HepG2 (cell line): ENCODE data around the gene BCKDHB. TPM values are rescaled to one million over a fixed set of nuclear protein-coding genes. Genes with fewer than 3 reads are reported as not detected.
"Not testable (repeated sequence)": the region's sequence is repeated elsewhere in the genome, so short reads cannot be mapped to it uniquely, and the experiment has no call there.

Experiments used
- ATAC-seq: fragments of 200-7000 bp; cut with Tn5 transposase; 3 replicates; pipeline ENCODE4 v1.9.1; 2020; ENCODE audit warnings: mild to moderate bottlenecking, moderate library complexity
- BruUV-seq: library from RNA; stranded (reverse); fragments of 400-500 nt; replicated peaks from 2 replicates; lab custom pipeline; 2021; lab: Mats Ljungman, UMichigan
- CTCF ChIA-PET: fragments of 300-600 bp; formaldehyde crosslinking; extraction: SDS; loops from one replicate; lab custom pipeline; 2021; ENCODE audit warnings: low total read pairs, inconsistent platforms, low intra/inter-chr PET ratio; lab: Yijun Ruan, JAX
- POLR2A ChIA-PET: fragments of 350-600 bp; sonication (Branson Sonifier 250); formaldehyde crosslinking; loops from one replicate; lab custom pipeline; 2020; ENCODE audit warnings: antibody characterized with exemption, inconsistent platforms; lab: Yijun Ruan, JAX
- DNase-seq: peaks from one replicate; pipeline ENCODE4 v3.0.0-alpha.2; 2015; ENCODE audit warnings: low spot score
- FAIRE-seq: peaks from 3 replicates; lab custom pipeline; 2011; peaks lifted over from hg19 to GRCh38; lab: Jason Lieb, UNC
- H2AFZ ChIP-seq: one replicate; pipeline ENCODE4 v1.6.1; 2011; ENCODE audit warnings: low read length, inconsistent platforms
- H3K27ac ChIP-seq: fragments of 300-600 bp; 3 replicates; pipeline ENCODE4 v1.8.0; 2011; ENCODE audit warnings: mixed run types, mild to moderate bottlenecking, mixed read lengths, low read length, inconsistent platforms; ENCODE audit not compliant: insufficient read depth; ENCODE audit errors: extremely low read length
- H3K27me3 ChIP-seq, 2 experiments: fragments of 200-600 bp in 1 of 2; 2 replicates in 1 of 2; 3 replicates in 1 of 2; pipeline versions ENCODE4 v1.6.0 to v1.8.0; 2011; ENCODE audit warnings: low read length in 2 of 2, mild to moderate bottlenecking in 2 of 2, moderate library complexity in 2 of 2, inconsistent platforms in 1 of 2; ENCODE audit not compliant: insufficient read depth in 2 of 2, control insufficient read depth in 1 of 2
- H3K36me3 ChIP-seq, 2 experiments: fragments of 200-600 bp in 1 of 2; replicated peaks in 1 of 2; 2 replicates in 1 of 2; 3 replicates in 1 of 2; pipeline versions ENCODE4 v1.5.1 to v1.8.0; 2011; ENCODE audit warnings: low read length in 2 of 2, inconsistent platforms in 1 of 2; ENCODE audit not compliant: insufficient read depth in 2 of 2, control insufficient read depth in 1 of 2
- H3K4me1 ChIP-seq: 2 replicates; pipeline ENCODE4 v1.5.1; 2012; ENCODE audit warnings: low read length, inconsistent platforms; ENCODE audit not compliant: insufficient read depth
- H3K4me2 ChIP-seq: 2 replicates; pipeline ENCODE4 v1.6.0; 2011; ENCODE audit warnings: low read depth, low read length, inconsistent platforms
- H3K4me3 ChIP-seq, 3 experiments: fragments of 200-600 bp in 1 of 3; sonication (generic), shearing (Covaris generic) in 1 of 3; replicated peaks in 1 of 3; 2 replicates each; pipeline ENCODE4 v1.5.1; 2011 to 2016; ENCODE audit warnings: low read length in 3 of 3, inconsistent platforms in 2 of 3, low read depth in 2 of 3, mild to moderate bottlenecking in 2 of 3, control low read depth in 1 of 3, mixed read lengths in 1 of 3; ENCODE audit not compliant: insufficient read depth in 1 of 3
- H3K79me2 ChIP-seq: one replicate; pipeline ENCODE4 v1.6.1; 2011; ENCODE audit warnings: low read length, inconsistent platforms; ENCODE audit not compliant: insufficient read depth
- H3K9ac ChIP-seq: 2 replicates; pipeline ENCODE4 v1.6.0; 2011; ENCODE audit warnings: mild to moderate bottlenecking, low read depth, low read length, inconsistent platforms; ENCODE audit not compliant: insufficient read depth
- H3K9me3 ChIP-seq: 2 replicates; pipeline ENCODE4 v1.5.1; 2012; ENCODE audit warnings: mild to moderate bottlenecking, low read length
- H4K20me1 ChIP-seq: 2 replicates; pipeline ENCODE4 v1.6.0; 2011; ENCODE audit warnings: inconsistent platforms, mild to moderate bottlenecking, low read length, moderate library complexity; ENCODE audit not compliant: insufficient read depth
- AGO1 ChIP-seq: fragments of 200-400 bp; formaldehyde crosslinking; IDR thresholded peaks from 2 replicates; pipeline ENCODE4 v1.6.1; 2017; ENCODE audit warnings: mild to moderate bottlenecking, low read depth, low read length, moderate library complexity; ENCODE audit not compliant: poor library complexity, severe bottlenecking
- TAF15 ChIP-seq: fragments of 200-400 bp; formaldehyde crosslinking; IDR thresholded peaks from one replicate; pipeline ENCODE4 v1.6.1; 2018; ENCODE audit warnings: mild to moderate bottlenecking, low read depth, low read length; ENCODE audit not compliant: poor library complexity, severe bottlenecking
- ZNF143 ChIP-seq: sonication (generic); formaldehyde crosslinking; IDR thresholded peaks from 2 replicates; pipeline ENCODE4 v1.4.0; 2020; ENCODE audit warnings: missing genetic modification reagents
- ZNF337 ChIP-seq: sonication (generic); formaldehyde crosslinking; IDR thresholded peaks from 2 replicates; pipeline ENCODE4 v1.5.1; 2020; ENCODE audit warnings: missing genetic modification reagents, low read depth, mild to moderate bottlenecking, borderline replicate concordance
- ZNF432 ChIP-seq: sonication (generic); formaldehyde crosslinking; IDR thresholded peaks from 2 replicates; pipeline ENCODE4 v1.5.0; 2020; ENCODE audit warnings: missing genetic modification reagents, mild to moderate bottlenecking, borderline replicate concordance
- ZNF562 ChIP-seq: sonication (generic); formaldehyde crosslinking; IDR thresholded peaks from 2 replicates; pipeline ENCODE4 v1.8.0; 2022; ENCODE audit warnings: missing genetic modification reagents, borderline replicate concordance
- ZNF607 ChIP-seq: sonication (generic); formaldehyde crosslinking; IDR thresholded peaks from 2 replicates; pipeline ENCODE4 v1.5.1; 2020; ENCODE audit warnings: missing genetic modification reagents, mild to moderate bottlenecking, borderline replicate concordance
- WGBS: methylation state at CpG from one replicate; pipeline ENCODE4 v1.1.6; 2017; ENCODE audit warnings: low lambda C conversion rate; 5-methylcytosine and 5-hydroxymethylcytosine counted together
- in situ Hi-C: cut with HindIII; loops from 2 replicates; pipeline ENCODE4 v1.10.0; 2017; ENCODE audit warnings: low pct_unique_long_range_greater_than_20kb; ENCODE audit not compliant: extremely low pct_ligation_motif_present
- intact Hi-C: fragments of 100-400 bp; cut with micrococcal nuclease; formaldehyde crosslinking; loops from one replicate; pipeline ENCODE4 v1.10.0; 2022; ENCODE audit not compliant: unreplicated experiment
- polyA plus RNA-seq, 8 experiments: library from polyadenylated mRNA; depleted of rRNA in 3 of 8; stranded (reverse) in 7 of 8; unstranded in 1 of 8; fragments of >200 nt; fragmentation: Illumina TruSeq in 4 of 8; extraction: Trizol in 4 of 8; gene quantifications; 2 replicates each; pipeline versions ENCODE4 v1.2.1 to v1.2.3, GENCODE V29; 2011 to 2016; ENCODE audit warnings: low read depth in 4 of 8, missing spikeins in 1 of 8, mixed read lengths in 1 of 8; ENCODE audit not compliant: insufficient read depth in 1 of 8
- total RNA-seq, 5 experiments: library from RNA; depleted of rRNA; stranded (reverse); fragments of >200 nt; fragmentation: Illumina TruSeq; extraction: Trizol; gene quantifications; 2 replicates each; pipeline ENCODE4 v1.2.3, GENCODE V29; 2016; ENCODE audit warnings: low read depth in 1 of 5
- TF ChIP-seq, protein P1 (sequence below): sonication (generic); formaldehyde crosslinking; IDR thresholded peaks from 2 replicates; pipeline ENCODE4 v1.4.0; 2020; ENCODE audit warnings: missing genetic modification reagents, mild to moderate bottlenecking, borderline replicate concordance
- TF ChIP-seq, protein P2 (sequence below), 2 experiments: IDR thresholded peaks; 2 replicates each; pipeline ENCODE4 v1.6.1; 2011 to 2012; ENCODE audit warnings: low read length in 2 of 2, borderline replicate concordance in 1 of 2, low read depth in 1 of 2, mild to moderate bottlenecking in 1 of 2, moderate library complexity in 1 of 2

The BCKDHB gene
- total and polyA plus RNA-seq, 2 of the 13 experiments (the other 11 are each of a cell fraction or from before 2014, with no cell fraction given) = 10.8 to 13.6 TPM

DNA sequence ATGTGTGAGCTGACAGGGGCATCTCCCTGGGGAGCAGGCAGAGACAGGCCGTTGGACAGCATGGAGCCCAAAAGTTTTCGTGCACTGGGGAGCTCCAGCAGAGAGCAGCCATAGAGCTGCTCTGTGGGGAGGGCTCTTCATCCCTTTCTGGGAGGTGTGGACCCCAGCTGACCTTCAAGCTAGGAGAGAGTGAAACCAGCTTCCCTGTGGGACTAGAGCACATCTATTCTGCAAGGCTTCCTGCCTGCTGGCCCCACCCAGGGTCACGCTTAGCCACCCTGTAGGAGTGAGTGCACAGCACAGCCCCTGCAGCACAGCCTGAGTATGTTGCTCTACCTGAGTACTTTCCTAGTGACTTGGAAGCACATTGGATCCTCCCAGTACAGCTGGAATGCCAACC lies 183.3 kb downstream of the BCKDHB start:
- in situ Hi-C loops (no loop called here), intact Hi-C loops (no loop called here)
- no peaks in the 10 kb centered on the region; a peak in 1 of 5 replicates for H3K36me3 ChIP-seq
- FAIRE-seq (no peak), DNase-seq (no peak), ATAC-seq (no peak)
- H2AFZ ChIP-seq = no peak overlapping the region
- POLR2A ChIA-PET = no interaction called here
- no TSS peak for BruUV-seq
- no peaks in the 10 kb centered on the region for H3K4me1 ChIP-seq
- CTCF ChIA-PET = no interaction called here
- H3K4me3 ChIP-seq = no peak overlapping the region
- no peak overlapping the region for H3K9ac ChIP-seq
- H3K27ac ChIP-seq = no peak overlapping the region
- H3K9me3 ChIP-seq = peaks cover 26% of the 10 kb centered on the region
- H3K27me3 ChIP-seq = no peaks in the 10 kb centered on the region
- H4K20me1 ChIP-seq = no peaks in the 10 kb centered on the region
- WGBS = 100% methylated on average over 1 of the region's 3 CpGs
- H3K4me2 ChIP-seq = no peak overlapping the region
- H3K79me2 ChIP-seq = no peaks in the 10 kb centered on the region
- TF ChIP-seq AGO1 (no peak), ZNF337 (CRISPR knock-in tag) (no peak), ZNF432 (CRISPR knock-in tag) (no peak), ZNF607 (CRISPR knock-in tag) (no peak), TAF15 (no peak), ZNF143 (no peak), ZNF562 (no peak)
- TF ChIP-seq, protein P1, sequence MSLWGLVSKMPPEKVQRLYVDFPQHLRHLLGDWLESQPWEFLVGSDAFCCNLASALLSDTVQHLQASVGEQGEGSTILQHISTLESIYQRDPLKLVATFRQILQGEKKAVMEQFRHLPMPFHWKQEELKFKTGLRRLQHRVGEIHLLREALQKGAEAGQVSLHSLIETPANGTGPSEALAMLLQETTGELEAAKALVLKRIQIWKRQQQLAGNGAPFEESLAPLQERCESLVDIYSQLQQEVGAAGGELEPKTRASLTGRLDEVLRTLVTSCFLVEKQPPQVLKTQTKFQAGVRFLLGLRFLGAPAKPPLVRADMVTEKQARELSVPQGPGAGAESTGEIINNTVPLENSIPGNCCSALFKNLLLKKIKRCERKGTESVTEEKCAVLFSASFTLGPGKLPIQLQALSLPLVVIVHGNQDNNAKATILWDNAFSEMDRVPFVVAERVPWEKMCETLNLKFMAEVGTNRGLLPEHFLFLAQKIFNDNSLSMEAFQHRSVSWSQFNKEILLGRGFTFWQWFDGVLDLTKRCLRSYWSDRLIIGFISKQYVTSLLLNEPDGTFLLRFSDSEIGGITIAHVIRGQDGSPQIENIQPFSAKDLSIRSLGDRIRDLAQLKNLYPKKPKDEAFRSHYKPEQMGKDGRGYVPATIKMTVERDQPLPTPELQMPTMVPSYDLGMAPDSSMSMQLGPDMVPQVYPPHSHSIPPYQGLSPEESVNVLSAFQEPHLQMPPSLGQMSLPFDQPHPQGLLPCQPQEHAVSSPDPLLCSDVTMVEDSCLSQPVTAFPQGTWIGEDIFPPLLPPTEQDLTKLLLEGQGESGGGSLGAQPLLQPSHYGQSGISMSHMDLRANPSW (CRISPR knock-in tag) = no peak
- TF ChIP-seq, protein P2, sequence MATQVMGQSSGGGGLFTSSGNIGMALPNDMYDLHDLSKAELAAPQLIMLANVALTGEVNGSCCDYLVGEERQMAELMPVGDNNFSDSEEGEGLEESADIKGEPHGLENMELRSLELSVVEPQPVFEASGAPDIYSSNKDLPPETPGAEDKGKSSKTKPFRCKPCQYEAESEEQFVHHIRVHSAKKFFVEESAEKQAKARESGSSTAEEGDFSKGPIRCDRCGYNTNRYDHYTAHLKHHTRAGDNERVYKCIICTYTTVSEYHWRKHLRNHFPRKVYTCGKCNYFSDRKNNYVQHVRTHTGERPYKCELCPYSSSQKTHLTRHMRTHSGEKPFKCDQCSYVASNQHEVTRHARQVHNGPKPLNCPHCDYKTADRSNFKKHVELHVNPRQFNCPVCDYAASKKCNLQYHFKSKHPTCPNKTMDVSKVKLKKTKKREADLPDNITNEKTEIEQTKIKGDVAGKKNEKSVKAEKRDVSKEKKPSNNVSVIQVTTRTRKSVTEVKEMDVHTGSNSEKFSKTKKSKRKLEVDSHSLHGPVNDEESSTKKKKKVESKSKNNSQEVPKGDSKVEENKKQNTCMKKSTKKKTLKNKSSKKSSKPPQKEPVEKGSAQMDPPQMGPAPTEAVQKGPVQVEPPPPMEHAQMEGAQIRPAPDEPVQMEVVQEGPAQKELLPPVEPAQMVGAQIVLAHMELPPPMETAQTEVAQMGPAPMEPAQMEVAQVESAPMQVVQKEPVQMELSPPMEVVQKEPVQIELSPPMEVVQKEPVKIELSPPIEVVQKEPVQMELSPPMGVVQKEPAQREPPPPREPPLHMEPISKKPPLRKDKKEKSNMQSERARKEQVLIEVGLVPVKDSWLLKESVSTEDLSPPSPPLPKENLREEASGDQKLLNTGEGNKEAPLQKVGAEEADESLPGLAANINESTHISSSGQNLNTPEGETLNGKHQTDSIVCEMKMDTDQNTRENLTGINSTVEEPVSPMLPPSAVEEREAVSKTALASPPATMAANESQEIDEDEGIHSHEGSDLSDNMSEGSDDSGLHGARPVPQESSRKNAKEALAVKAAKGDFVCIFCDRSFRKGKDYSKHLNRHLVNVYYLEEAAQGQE (IDR thresholded peaks at IDR 0.05; ENCODE audit: borderline replicate concordance in 1 of 2, low read depth in 1 of 2, low read length in 2 of 2) = no peak
- TF ChIP-seq, all 625 proteins: peak for 0

DNA sequence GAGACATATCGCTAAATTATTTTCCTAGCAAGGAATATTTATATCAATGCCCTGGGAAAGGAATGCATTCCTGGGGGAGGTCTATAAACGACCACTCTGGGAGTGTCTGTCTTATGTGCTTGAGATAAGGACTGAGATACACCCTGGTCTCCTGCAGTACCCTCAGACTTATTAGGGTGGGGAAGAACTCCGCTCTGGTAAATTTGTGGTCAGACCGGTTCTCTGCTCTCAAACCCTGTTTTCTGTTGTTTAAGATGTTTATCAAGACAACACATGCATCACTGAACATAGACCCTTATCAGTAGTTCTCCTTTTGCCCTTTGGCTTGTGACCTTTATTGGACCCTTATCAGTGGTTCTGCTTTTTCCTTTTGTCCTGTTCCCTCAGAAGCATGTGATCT lies 188.1 kb downstream of the BCKDHB start:
- in situ Hi-C loops, POLR2A ChIA-PET, H3K27ac ChIP-seq, H4K20me1 ChIP-seq, FAIRE-seq, H3K4me2 ChIP-seq, H3K4me3 ChIP-seq, CTCF ChIA-PET, intact Hi-C loops, H3K36me3 ChIP-seq, DNase-seq, H3K27me3 ChIP-seq, H3K79me2 ChIP-seq, ATAC-seq, H3K9ac ChIP-seq, H2AFZ ChIP-seq, H3K4me1 ChIP-seq, BruUV-seq: not testable (repeated sequence)
- peaks cover 32% of the 10 kb centered on the region for H3K9me3 ChIP-seq
- 95% methylated on average over 4 of the region's 4 CpGs for WGBS
